Astrocyte of the cerebellum (primary cell): Measurements from ENCODE around the gene PRKN.
A peak's percentile ranks its signal among the peaks of the same experiment; 100 is the strongest.

Experiments
- DNase-seq: peaks from one replicate; pipeline ENCODE4 v3.0.0-alpha.2; 2011; ENCODE audit warnings: low read depth
- H3K4me3 ChIP-seq: 2 replicates; pipeline ENCODE4 v1.5.1; 2011; ENCODE audit warnings: mild to moderate bottlenecking, low read depth, low read length, moderate library complexity
- in situ Hi-C: cut with HindIII; loops from 2 replicates; pipeline ENCODE4 v1.10.0; 2017; ENCODE audit warnings: low sequenced_read_pairs
- TF ChIP-seq, protein P1 (sequence below): IDR thresholded peaks from 2 replicates; pipeline ENCODE4 v1.5.1; 2012; ENCODE audit warnings: low read length, low read depth, moderate library complexity, mild to moderate bottlenecking; ENCODE audit errors: missing control alignments

PRKN gene

DNA sequence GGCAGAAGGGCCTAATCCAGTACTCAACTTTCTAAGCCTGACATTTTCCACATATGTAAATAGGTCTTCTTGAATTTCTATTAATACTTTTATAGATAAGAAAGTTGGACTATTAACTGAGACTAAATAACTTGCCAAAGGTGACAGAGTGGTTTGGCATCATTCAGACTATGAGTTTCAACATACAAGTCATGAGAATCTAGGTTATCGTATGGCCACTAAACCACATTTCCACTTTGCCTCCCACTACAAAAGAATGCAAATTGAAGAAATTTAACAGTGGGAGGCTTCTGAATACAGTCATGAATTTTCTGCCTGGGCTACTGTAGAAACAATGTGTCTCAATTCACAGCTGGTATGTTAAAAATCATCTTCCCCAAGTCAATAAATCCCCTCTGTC lies 922.7 kb downstream of the PRKN start:
- TF ChIP-seq, protein P1, sequence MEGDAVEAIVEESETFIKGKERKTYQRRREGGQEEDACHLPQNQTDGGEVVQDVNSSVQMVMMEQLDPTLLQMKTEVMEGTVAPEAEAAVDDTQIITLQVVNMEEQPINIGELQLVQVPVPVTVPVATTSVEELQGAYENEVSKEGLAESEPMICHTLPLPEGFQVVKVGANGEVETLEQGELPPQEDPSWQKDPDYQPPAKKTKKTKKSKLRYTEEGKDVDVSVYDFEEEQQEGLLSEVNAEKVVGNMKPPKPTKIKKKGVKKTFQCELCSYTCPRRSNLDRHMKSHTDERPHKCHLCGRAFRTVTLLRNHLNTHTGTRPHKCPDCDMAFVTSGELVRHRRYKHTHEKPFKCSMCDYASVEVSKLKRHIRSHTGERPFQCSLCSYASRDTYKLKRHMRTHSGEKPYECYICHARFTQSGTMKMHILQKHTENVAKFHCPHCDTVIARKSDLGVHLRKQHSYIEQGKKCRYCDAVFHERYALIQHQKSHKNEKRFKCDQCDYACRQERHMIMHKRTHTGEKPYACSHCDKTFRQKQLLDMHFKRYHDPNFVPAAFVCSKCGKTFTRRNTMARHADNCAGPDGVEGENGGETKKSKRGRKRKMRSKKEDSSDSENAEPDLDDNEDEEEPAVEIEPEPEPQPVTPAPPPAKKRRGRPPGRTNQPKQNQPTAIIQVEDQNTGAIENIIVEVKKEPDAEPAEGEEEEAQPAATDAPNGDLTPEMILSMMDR: no peak
- in situ Hi-C loops: no loop called here
- H3K4me3 ChIP-seq: no peak overlapping the region
- DNase-seq: peak; percentile 72

DNA sequence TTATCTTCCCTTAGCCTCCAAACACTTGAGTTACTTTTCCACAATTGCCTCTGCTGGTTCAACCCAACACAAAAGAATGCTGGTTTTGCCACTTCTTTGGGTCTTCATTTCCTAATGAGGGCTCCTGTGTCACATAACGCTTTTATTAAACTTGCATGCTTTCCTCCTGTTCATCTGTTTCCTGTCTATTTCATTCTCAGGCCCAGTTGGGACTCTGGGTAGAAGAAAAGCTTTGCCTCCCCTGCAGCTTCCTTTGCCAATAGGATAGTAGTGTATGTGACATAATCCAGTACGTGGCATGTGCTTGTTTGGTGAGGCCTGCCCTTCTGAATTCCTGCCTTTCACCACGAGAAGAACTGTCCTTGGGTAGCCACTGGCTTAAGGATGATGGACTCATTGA lies 924.4 kb downstream of the PRKN start:
- TF ChIP-seq, protein P1: no peak

DNA sequence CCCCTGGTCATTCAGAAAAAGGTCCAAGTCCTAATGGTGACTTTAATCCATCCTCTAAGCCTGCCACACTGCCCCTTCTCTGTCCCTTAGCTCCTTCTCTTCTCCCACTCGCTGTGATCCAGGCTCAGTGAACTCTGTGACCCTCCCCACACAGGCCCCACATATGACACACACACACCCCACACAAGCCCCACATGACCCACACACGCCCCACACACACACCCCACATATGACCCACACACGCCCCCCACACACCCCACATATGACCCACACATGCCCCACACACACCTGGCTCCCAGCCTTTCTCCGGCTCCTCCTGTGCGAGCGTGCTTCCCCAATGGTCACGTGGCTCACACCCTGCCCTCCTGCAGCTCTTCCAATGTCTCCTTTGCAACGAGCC lies 925.3 kb downstream of the PRKN start:
- in situ Hi-C loops: no loop called here
- no peak overlapping the region for H3K4me3 ChIP-seq
- TF ChIP-seq, protein P1: no peak
- DNase-seq: no peak

More for the DNA sequence above, 924.4 kb downstream of the PRKN start:
- no peak for DNase-seq
- in situ Hi-C loops: no loop called here
- H3K4me3 ChIP-seq: no peak overlapping the region

DNA sequence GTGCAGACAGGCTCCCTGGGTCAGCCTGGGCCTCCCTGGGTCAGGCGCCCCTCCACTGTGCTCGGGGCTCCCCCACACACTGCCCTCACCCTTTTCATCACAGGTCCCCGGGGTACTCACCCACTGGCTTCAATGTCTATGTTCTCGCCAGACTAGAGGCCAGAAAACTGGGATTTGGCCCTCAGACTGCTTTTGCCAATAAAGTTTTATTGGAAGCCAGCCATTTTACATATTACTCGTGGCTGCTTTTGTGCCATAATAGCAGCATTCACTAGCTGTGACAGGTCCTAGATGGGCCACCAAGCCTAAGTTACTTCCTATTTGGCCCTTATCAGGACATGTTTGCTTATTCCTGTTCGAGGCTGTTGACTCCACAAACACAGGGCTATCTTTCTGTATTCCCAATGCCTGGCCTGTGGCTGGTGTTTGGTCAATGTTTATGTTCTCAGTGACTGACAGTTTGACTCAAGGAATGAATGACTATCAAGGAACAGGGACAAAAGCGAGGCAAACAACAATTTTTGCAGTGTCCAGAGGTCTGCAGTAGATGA lies 928.6 kb downstream of the PRKN start:
- TF ChIP-seq, protein P1: no peak
- in situ Hi-C loops: no loop called here
- no peak for DNase-seq
- H3K4me3 ChIP-seq: no peak overlapping the region

GRCh38 chr6:161796681-161797080 lies 930.9 kb downstream of the PRKN start:
- TF ChIP-seq, protein P1: no peak
- H3K4me3 ChIP-seq: no peak overlapping the region
- no peak for DNase-seq
- in situ Hi-C loops: no loop called here

GRCh38 chr6:161792851-161793493 lies 934.6 kb downstream of the PRKN start:
- no peak overlapping the region for H3K4me3 ChIP-seq
- in situ Hi-C loops: no loop called here
- no peak for DNase-seq
- TF ChIP-seq, protein P1: no peak
